OCI-M1 (cell line): ENCODE results near the gene TTLL13.

Experiments
- DNase-seq: peaks from one replicate; lab custom pipeline; 2025; lab: John Stamatoyannopoulos, UW

Gene TTLL13

DNA sequence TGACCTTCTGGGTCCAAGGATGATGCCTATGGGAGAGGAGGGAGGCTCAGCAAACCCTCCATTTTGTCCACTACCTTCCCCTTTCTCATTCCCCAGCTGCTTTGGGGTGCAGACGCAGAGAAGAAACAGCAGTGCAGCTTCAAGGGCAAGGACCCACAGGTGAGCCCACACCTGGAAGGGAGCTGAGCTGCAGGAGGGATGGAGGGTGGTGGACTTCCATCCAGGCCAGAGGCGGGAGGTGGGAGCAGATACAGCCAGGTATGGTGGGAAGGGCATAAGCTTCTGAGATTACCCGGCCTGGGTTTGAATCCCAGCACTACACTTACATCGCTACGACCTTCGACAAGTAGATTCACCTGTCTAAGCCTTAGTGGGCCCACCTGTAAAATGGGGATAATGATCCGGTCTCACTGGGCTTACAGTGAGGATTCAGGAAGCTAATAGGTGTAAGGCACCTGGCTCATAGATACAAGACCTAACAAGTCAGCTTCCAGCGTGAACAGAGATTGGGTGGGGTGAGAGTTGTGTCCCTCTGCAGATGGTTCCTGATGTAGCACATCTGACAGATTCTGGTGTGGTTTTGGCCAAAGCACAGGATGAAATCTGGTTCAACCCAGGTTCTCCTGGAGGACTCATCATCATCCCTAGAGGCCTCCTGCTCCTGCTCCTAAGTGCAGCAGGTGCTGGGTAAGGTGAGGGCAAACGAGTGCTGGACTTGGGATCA lies 31.5 kb upstream of the TTLL13 start:
- no peak for DNase-seq

DNA sequence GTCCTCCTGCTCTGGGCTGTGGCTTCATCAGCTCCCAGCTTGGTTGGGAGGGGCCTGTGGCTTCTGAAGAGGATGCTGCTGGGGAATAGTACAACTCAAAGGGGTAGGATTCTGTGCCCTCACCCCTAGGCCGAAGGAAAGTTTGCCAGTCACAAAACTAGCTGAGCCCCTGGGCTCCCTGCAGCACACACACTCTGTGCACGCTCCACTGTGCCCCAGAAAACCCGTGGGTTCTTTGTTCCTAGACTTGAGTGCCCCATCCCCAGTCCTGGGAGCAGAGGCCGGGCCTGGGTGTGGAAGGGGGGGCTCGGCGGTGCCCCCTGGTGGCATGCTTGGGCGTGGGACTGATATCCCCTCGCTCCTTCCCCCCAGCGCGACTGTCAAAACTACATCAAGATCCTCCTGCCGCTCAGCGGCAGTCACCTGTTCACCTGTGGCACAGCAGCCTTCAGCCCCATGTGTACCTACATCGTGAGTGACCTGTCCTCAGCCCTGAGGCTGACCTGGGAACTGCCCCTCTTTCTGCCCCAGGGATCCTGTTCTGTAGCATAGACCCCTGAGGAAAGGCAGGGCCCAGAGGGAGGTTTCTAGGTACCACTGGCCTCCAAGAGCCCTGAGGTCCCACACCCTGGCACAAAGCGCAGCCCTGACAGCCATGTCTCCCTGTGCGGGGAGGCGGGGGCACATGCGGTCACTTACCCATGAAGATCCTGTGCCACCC lies 29.8 kb upstream of the TTLL13 start:
- DNase-seq, result peak; percentile 58

DNA sequence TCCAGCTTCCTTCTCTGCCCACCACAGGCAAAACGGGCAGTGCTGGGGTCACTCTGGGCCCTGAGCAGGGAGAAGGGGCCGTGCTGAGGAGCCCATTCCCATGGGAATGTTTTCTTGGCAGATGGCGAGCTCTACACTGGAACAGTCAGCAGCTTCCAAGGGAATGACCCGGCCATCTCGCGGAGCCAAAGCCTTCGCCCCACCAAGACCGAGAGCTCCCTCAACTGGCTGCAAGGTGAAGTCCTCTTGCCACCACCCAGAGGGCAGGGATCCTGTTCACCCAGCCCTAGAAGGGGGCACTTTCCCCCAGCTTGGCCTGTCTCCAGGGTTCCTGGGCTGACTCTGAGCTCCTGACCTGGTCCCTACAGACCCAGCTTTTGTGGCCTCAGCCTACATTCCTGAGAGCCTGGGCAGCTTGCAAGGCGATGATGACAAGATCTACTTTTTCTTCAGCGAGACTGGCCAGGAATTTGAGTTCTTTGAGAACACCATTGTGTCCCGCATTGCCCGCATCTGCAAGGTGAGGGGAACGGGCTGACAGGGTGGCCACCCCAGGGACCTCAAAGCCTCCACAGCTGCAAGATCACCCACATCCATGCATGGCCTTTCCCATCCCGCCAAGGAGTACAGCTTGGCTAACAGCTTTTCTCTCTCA lies 28.0 kb upstream of the TTLL13 start:
- peak; percentile 45 for DNase-seq

DNA sequence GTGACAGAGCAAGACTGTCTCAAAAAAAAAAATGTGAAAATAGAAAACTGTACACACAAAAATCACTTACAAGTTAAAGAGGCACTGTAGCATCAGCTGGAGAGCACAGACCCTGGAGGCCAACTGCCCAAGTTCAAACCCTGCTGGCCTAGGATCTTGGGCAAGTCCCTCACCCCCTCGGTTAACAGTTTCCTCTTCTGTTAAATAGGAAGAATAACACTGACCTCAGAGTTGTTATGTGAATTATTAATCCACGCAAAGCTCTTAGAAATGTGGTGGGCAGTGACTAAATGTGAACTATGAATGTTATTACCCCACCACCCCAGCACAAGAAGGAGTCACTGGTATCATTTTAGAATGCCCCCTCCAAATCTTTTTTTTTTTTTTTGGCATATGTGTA lies 26.8 kb upstream of the TTLL13 start:
- DNase-seq, result no peak

DNA sequence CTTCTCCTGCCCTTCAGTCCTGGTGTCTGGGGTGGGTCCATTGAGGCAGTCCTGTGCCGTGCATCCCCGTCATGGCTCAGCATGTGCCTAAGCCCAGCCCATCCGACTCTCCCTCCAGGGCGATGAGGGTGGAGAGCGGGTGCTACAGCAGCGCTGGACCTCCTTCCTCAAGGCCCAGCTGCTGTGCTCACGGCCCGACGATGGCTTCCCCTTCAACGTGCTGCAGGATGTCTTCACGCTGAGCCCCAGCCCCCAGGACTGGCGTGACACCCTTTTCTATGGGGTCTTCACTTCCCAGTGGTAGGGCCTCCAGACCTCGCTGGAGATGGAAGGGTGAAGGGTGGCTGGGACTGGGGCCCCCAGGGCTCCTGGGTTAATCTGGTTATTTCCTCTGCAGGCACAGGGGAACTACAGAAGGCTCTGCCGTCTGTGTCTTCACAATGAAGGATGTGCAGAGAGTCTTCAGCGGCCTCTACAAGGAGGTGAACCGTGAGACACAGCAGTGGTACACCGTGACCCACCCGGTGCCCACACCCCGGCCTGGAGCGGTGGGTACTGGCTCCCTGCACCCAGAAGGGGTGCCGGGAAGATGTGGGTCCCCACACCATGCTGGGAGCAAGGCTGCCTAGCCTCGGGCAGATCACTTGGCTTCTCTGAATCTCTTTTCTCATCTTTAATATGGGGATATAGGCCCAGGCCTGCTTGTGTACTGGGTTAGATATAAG lies 25.8 kb upstream of the TTLL13 start:
- DNase-seq, result no peak

DNA sequence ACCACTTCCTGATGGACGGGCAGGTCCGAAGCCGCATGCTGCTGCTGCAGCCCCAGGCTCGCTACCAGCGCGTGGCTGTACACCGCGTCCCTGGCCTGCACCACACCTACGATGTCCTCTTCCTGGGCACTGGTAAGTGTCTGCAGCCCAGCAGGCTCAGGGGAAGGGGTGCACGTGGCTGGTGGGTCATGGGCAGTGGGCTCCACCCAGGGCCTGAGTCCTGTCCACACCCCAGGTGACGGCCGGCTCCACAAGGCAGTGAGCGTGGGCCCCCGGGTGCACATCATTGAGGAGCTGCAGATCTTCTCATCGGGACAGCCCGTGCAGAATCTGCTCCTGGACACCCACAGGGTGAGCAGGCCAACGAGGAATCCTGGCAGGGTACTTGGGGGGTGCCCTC lies 24.3 kb upstream of the TTLL13 start:
- DNase-seq, result no peak

DNA sequence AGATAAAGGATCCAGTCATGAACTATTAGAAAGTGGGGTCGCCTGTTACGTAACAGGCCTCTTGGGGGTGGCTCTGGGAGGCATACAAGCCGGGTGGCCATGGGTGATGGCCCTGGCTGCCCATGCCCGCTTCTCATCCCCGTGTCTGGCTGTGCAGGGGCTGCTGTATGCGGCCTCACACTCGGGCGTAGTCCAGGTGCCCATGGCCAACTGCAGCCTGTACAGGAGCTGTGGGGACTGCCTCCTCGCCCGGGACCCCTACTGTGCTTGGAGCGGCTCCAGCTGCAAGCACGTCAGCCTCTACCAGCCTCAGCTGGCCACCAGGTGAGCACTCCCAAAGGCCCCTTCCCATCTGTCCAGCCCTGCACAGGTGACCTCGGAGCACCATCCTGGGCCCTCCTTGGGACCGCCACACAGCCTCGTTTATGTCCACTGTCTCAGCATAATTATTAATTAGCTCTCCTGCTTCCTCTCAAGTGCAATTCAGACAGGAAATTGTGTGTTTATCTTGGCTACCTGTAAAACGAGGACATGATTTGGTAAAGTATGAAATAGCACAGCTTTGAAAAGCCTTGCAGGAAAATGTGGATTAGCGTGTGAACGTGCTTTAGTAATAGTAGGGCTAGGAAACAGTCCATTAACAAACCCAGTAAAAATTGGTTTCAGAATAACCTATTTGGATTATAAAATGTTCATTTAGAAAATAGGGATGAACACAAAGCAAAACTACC lies 23.7 kb upstream of the TTLL13 start:
- no peak for DNase-seq

DNA sequence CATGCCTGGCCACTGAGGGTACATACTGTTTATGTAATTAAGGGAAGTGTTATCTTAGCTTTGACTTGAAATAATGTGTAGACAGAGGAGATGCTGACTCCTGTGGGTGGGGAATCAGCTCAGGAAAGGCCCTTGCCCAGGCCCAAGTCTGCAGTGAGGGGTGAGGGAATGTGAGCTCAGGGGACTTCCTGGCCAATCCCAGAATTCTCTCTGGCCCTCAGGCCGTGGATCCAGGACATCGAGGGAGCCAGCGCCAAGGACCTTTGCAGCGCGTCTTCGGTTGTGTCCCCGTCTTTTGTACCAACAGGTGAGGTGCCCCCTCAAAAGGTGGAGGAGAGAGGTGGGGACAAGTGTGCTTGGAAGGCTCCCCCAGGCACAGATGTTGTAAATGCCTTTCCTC lies 22.0 kb upstream of the TTLL13 start:
- DNase-seq, result no peak

DNA sequence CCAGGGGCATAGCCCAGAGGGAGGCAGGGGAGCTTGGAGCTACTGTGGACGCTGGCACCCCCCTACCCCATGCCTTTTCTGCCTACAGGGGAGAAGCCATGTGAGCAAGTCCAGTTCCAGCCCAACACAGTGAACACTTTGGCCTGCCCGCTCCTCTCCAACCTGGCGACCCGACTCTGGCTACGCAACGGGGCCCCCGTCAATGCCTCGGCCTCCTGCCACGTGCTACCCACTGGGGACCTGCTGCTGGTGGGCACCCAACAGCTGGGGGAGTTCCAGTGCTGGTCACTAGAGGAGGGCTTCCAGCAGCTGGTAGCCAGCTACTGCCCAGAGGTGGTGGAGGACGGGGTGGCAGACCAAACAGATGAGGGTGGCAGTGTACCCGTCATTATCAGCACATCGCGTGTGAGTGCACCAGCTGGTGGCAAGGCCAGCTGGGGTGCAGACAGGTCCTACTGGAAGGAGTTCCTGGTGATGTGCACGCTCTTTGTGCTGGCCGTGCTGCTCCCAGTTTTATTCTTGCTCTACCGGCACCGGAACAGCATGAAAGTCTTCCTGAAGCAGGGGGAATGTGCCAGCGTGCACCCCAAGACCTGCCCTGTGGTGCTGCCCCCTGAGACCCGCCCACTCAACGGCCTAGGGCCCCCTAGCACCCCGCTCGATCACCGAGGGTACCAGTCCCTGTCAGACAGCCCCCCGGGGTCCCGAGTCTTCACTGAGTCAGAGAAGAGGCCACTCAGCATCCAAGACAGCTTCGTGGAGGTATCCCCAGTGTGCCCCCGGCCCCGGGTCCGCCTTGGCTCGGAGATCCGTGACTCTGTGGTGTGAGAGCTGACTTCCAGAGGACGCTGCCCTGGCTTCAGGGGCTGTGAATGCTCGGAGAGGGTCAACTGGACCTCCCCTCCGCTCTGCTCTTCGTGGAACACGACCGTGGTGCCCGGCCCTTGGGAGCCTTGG lies 21.3 kb upstream of the TTLL13 start:
- no peak for DNase-seq

DNA sequence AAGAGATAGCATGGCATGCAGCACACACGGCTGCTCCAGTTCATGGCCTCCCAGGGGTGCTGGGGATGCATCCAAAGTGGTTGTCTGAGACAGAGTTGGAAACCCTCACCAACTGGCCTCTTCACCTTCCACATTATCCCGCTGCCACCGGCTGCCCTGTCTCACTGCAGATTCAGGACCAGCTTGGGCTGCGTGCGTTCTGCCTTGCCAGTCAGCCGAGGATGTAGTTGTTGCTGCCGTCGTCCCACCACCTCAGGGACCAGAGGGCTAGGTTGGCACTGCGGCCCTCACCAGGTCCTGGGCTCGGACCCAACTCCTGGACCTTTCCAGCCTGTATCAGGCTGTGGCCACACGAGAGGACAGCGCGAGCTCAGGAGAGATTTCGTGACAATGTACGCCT lies 20.4 kb upstream of the TTLL13 start:
- no peak for DNase-seq

DNA sequence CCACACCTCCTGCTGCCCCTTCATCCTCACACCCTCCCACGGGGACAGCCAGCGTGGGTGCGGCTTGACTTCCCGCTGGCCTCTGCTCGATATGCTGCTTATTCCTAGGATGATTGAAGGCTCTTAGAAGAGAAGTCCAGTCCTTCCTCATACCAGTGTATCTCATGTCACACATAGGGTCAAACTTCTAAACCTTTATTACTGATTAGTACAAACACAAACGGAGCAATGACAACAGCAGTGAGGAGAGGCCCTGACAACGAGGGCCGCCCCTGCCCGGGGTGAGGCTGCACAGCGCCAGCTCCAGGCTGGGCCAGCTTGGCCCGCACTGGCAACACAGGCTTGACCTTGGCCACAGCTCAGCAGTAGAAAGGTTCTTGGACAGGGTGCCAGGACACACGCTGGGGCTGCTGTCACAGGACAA lies 19.3 kb upstream of the TTLL13 start:
- no peak for DNase-seq

DNA sequence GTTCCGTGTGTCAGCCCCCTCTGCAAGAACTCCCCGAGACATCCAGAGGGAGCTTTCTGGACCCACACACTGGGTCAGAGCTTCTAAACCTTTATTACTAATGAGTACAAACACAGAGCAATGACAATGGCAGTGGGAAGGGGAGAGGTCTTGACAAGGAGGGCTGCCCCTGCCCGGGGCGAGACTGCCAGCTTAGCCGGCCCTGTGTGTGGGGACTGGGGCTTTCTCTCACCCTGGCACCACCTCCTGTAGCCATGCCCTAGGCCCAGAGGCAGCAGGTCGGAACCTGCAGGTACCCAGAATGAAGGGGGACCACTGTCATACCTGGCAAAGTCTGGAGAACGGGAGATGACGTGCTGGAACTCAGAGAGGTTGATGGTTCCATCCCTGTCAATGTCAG lies 18.7 kb upstream of the TTLL13 start:
- DNase-seq, result no peak

DNA sequence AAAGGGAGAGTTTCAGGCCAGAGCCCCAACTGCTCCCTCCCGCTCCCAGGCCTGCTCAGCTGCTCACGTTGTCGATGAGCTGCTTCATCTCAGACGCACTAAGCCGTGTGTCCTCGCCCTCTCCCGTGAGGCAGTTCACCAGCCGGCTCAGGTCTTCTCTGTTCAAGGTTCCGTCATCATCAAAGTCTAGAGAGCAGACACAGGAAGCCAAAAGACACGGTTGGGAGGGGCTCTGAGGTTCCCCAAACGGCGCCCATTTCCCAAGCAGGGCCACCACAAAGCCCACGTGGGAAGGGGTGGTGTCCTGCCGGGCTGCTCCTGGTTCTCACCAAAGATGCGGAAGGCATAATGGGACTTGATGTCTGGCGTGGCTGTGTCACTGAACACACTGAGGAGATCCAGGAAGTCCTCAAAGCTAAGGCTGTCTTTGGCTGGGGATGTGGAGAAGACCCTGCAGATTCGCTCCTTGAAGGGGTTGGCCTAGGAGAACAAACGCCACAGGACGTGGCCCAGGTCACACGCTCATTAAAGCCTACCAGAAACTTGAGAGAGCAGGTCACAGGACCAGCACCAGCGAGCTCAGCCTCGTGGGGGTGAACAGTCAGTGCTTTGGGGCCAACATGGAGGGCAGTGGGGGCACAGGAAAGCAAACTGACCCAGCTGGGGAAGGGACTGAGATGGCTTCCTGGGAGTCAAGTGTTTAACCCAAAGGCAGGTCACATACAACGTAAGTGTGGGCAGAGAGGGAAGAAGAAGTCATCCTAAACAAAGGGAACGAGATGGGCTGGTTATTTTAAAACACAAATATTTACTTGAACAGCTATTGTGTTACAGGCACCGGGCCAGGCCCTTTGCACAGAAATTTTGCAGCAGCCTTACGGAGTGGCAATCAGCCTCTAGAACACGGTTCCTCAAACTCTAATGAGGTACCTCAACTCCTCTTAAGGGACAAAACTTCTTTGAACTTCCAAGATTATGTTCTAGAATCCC lies 18.0 kb upstream of the TTLL13 start:
- no peak for DNase-seq

DNA sequence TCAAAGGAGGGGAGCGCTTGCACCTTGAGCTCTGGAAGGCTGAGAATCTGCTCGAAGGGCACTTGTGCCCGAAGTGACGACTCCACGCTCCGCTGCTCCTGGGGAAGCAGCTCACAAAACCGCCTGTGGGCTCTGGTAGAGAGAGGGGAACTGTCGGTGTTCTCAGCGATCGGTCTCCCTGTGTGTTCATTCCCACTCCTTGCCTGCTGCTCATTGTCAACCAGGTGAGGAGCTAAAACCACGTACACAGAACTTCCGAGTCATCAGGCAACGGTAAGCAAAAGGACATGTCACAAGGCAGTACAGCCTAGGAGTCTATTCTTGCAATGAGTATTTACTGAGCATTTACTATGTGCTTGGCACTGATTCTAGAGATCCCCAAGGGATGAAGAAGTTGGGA lies 17.2 kb upstream of the TTLL13 start:
- no peak for DNase-seq

DNA sequence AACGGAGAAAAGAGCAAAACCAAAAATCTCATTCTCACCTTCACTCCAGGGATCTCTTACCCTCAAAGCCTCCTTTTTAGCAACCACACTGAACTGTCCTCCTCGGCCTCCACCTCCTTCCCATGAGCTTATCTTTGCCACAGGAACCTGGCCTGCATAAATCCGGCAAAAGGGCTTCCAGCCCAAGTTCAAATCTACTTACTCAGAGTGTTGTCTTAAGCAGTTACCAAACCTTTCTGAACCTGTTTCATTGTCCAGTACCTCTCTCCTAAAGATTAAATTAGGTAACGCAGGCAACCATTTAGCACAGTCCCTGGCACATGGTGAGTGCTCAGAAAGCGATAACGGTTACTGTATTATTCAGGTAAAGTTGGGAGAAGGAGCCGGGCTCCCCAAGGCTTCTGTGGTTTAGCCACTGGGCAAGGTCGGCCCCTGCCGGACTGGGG lies 16.4 kb upstream of the TTLL13 start:
- DNase-seq, result no peak

DNA sequence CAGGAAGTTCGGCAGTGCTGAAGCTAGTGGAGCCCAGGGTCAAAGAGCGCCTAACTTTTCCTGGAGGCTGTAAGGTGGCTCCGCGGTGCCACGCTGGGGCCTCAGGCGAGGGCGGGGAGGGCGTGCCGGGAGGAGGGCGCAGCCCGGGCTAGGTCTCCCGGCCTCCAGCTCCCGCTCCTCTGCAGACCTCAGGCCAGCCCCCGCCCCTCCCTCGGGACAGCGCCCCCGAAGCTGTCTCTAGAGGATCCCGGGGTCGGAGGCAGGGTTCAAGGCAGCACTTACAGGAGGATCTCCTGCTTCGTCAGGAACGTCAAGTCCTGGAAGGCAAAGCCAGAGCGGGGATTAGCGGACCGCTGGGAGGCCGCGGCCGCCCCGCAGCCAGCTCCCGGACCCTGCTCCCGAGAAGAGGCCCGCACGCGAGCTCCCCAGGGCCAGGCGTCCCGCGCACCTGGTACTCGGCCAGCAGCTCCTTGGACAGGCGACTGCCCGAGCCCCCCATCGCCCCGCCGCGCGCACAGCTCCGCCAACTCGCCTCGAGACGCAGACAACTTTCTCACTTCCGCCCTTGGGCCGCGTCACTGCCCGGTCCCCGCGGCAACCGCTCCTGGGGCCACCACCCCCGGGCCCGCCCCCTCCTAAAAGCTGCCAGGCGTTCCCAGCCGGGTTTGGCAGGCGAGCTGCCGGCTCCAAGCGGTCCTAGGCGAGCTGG lies 15.8 kb upstream of the TTLL13 start, which contains the start of gene CIB1:
TSS of gene CIB1 (minus strand) at position 555 of the 709 bp plus-strand sequence. CDS start at position 499, 56 bp downstream.
- peak; percentile 98 for DNase-seq

DNA sequence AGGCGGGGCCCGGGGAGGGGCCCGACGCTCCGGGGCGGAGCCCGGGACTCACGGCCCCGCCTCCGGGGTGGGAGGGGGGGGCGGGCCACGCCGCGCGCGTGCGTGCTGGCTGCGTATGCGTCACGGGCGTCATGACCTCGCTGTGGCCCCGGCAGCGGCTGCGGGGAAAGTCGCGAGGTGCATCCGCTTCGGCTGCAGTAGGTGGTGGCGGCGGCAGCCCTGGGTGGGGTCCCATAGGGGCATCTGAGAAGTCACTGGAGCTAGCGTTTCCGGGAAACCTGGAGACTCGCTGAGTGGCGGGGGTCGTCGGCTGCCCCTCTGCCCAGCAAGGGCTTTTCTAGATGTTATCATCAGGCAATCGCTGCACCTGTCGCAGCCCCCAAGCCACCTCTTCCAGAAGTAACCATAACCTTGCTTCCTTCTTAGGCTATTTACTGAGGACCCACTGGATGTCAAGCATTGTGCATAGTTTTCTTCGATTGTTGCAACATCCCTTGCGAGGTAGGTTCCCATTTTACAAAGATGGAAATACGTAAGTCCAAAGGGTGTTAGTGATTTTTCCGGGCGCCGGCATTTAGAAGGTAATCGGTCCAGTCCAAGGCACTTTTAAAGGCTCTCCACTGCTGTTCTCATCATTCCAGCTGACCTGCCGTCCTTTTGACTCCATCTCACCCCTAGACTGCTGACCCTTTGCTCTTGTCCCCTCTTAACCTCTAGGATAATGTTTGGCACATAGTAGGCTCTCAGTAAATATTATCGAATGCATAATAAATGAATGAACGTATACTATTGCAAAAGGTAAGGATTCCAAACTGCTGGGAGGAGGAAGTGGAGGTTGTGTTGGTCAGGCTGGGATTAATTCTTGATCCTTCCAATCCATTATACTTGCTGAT lies 15.0 kb upstream of the TTLL13 start, which contains the start of gene GDPGP1:
TSS of gene GDPGP1 (plus strand) at position 114 of the 893 bp plus-strand sequence. CDS start 6,700 bp downstream, outside the sequence.
- peak; percentile 66 for DNase-seq
